ENCODE measurements around the gene KCNE2. TPM values are rescaled to one million over a fixed set of nuclear protein-coding genes. Genes with fewer than 3 reads are reported as not detected.
"Not testable (repeated sequence)": the region's sequence is repeated elsewhere in the genome, so short reads cannot be mapped to it uniquely, and the experiment has no call there.

The KCNE2 gene
- total and polyA plus RNA-seq, 4 donors = 0.57 TPM; not detected in 3

DNA sequence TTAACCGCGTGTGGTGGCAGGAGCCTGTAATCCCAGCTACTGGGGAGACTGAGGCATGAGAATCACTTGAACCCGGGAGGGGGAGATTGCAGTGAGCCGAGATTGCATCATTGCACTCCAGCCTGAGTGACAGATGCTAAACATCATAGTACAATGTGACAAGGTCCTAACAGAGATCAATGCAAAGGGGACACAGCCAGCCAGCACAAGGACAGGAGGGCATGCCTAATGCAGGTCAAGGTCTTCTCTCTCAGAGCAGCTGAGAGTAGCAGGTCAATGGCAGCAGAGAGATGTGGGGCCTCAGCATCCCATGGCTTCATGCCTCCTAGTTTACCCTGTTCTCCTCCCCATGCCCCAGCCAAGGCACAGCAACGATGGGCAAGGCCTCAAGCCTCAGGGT lies 8.5 kb downstream of the KCNE2 start:
- TF ChIP-seq HNF4A (conservative IDR thresholded peaks at IDR 0.05) (peak; percentile 59 to 77), YY1 (IDR thresholded peaks at IDR 0.05) (no peak), FOXA2 (IDR thresholded peaks at IDR 0.05) (no peak), RXRA (IDR thresholded peaks at IDR 0.05) (peak in 1 of 2 donors; percentile 32)
- Histone ChIP-seq H3K27me3 (ENCODE audit: control insufficient read depth in 4 of 4, insufficient read depth in 4 of 4, low read length in 3 of 4) (no peaks in the 10 kb centered on the region), H3K27ac (ENCODE audit: low read depth in 1 of 2, low read length in 2 of 2) (no peak overlapping the region), H3K9ac (ENCODE audit: low read depth in 1 of 2, low read length in 2 of 2) (no peak overlapping the region), H3K9me3 (ENCODE audit: control insufficient read depth in 4 of 4, low read length in 3 of 4) (no peaks in the 10 kb centered on the region), H3K4me1 (ENCODE audit: control insufficient read depth in 4 of 4, insufficient read depth in 4 of 4, low read length in 3 of 4) (peaks cover 0 to 2% (median 0%) of the 10 kb centered on the region in 4 donors), H3K4me3 (ENCODE audit: low read depth in 1 of 3, low read length in 3 of 3) (no peak overlapping the region), H3K36me3 (ENCODE audit: control insufficient read depth in 4 of 4, insufficient read depth in 3 of 4, low read depth in 1 of 4, low read length in 3 of 4) (no peaks in the 10 kb centered on the region)
- WGBS = 65% methylated on average over 5 of the region's 5 CpGs
- no peak for DNase-seq (ENCODE audit: low spot score)

DNA sequence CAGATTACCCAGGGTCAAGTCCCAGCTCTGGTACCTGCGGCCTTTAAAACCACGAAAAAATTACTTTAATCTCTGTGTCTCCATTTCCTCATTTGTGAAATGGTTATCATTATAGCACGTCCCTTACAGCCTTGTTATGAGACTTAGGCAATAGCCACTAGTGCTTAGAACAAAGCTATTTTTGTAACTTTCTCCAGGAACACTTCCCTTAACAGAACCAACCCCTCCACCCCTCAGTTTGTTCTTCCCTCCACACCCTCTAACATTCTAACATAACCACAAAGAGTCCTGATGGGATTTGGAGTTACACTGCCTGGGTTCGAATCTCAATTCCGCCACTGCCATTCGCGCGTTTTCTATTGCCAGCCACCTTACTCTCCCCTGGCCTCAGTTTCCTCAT lies 10.7 kb downstream of the KCNE2 start:
- DNase-seq (ENCODE audit: low spot score); H3K9ac ChIP-seq (ENCODE audit: low read depth in 1 of 2, low read length in 2 of 2): not testable (repeated sequence)
- WGBS = no CpG with 5 or more reads among the region's 8 CpGs

DNA sequence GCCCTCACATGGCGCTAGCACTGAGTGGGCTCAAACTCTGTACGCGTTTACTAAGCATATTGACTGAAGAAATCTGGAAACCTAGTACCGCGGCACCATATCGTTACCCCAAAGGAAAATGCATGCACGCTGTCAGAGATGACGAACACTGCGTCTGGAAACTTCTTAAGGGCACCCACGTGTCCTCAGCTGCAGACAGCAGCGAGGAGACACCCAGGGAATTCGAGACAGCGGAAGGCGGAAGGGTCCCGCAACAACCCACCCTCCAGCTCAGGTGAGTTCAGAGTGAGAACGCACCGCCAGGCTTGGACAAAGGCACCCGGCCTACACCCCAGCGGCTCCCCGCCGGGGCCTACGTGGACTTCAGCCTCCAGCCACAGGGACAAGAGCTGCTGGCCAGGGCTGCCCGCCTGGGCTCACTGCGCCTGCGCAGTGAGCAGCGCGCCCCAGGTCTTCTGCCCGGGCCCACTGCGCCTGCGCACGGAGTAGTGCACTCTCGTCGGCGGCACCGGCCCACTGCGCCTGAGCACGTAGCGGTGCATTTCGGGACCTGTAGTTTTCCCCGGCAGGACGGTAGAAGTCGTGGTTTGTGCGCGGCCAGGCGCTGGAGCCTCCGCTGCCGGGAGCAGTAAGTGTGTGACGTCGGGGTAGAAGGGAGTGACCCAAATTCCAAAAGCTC lies 11.3 kb downstream of the KCNE2 start, which contains the start of gene SMIM11:
Gene SMIM11 (plus strand): TSS at position 568 of the 679 bp plus-strand sequence. CDS start 3,998 bp downstream, outside the sequence.
- H3K27me3 ChIP-seq (ENCODE audit: control insufficient read depth in 4 of 4, insufficient read depth in 4 of 4, low read length in 3 of 4) = not testable (repeated sequence)
- no CpG with 5 or more reads among the region's 49 CpGs for WGBS

More for the DNA sequence above, 10.7 kb downstream of the KCNE2 start:
- H3K27ac ChIP-seq (ENCODE audit: low read depth in 1 of 2, low read length in 2 of 2); H3K27me3 ChIP-seq (ENCODE audit: control insufficient read depth in 4 of 4, insufficient read depth in 4 of 4, low read length in 3 of 4); H3K9me3 ChIP-seq (ENCODE audit: control insufficient read depth in 4 of 4, low read length in 3 of 4); H3K4me3 ChIP-seq (ENCODE audit: low read depth in 1 of 3, low read length in 3 of 3); H3K4me1 ChIP-seq (ENCODE audit: control insufficient read depth in 4 of 4, insufficient read depth in 4 of 4, low read length in 3 of 4); H3K36me3 ChIP-seq (ENCODE audit: control insufficient read depth in 4 of 4, insufficient read depth in 3 of 4, low read depth in 1 of 4, low read length in 3 of 4): not testable (repeated sequence)

DNA sequence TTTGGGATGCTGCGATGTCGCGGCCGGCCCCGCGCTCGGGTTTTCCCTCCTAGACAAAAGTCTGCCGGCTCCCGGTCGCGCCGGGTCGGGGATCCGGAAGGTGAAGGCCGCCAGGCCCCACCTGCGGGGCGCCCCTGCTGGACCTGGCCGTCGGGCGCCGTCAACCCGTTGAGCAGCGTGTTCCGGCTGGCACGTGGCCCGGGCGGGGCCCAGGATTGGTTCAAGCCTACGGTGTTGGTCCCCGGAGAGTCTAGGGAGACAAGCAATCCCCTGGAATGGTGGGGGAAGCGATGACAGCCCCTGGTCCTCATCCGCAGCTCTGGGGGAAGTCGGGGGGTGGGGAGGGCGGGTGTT lies 11.8 kb downstream of the KCNE2 start:
- H3K9ac ChIP-seq (ENCODE audit: low read depth in 1 of 2, low read length in 2 of 2); H3K27ac ChIP-seq (ENCODE audit: low read depth in 1 of 2, low read length in 2 of 2); DNase-seq (ENCODE audit: low spot score); H3K27me3 ChIP-seq (ENCODE audit: control insufficient read depth in 4 of 4, insufficient read depth in 4 of 4, low read length in 3 of 4); H3K4me3 ChIP-seq (ENCODE audit: low read depth in 1 of 3, low read length in 3 of 3); H3K4me1 ChIP-seq (ENCODE audit: control insufficient read depth in 4 of 4, insufficient read depth in 4 of 4, low read length in 3 of 4); H3K9me3 ChIP-seq (ENCODE audit: control insufficient read depth in 4 of 4, low read length in 3 of 4); H3K36me3 ChIP-seq (ENCODE audit: control insufficient read depth in 4 of 4, insufficient read depth in 3 of 4, low read depth in 1 of 4, low read length in 3 of 4): not testable (repeated sequence)
- WGBS = no CpG with 5 or more reads among the region's 33 CpGs

More for the DNA sequence above, 11.3 kb downstream of the KCNE2 start, which contains the start of gene SMIM11:
- not testable (repeated sequence) for DNase-seq (ENCODE audit: low spot score); H3K4me1 ChIP-seq (ENCODE audit: control insufficient read depth in 4 of 4, insufficient read depth in 4 of 4, low read length in 3 of 4); H3K36me3 ChIP-seq (ENCODE audit: control insufficient read depth in 4 of 4, insufficient read depth in 3 of 4, low read depth in 1 of 4, low read length in 3 of 4); H3K27ac ChIP-seq (ENCODE audit: low read depth in 1 of 2, low read length in 2 of 2); H3K9ac ChIP-seq (ENCODE audit: low read depth in 1 of 2, low read length in 2 of 2); H3K4me3 ChIP-seq (ENCODE audit: low read depth in 1 of 3, low read length in 3 of 3); H3K9me3 ChIP-seq (ENCODE audit: control insufficient read depth in 4 of 4, low read length in 3 of 4)

DNA sequence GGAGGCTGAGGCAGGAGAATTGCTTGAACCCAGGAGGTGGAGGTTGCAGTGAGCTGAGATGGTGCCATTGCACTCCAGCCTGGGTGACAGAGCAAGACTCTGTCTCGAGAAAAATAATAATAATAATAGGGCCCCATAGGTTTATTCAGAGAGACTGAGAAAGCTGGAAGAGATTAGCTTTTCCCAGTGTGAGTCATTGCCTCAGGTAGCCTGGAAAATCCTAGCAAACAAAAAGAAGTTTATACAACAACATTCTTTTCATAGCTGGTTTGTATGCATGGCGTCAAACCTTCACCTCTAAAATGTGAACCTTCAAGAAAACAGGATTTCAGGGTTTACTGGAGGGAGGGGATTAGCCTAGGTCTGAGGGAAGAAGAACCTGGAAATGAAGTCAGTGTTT lies 19.3 kb downstream of the KCNE2 start:
- not testable (repeated sequence) for H3K36me3 ChIP-seq (ENCODE audit: control insufficient read depth in 4 of 4, insufficient read depth in 3 of 4, low read depth in 1 of 4, low read length in 3 of 4); H3K9me3 ChIP-seq (ENCODE audit: control insufficient read depth in 4 of 4, low read length in 3 of 4); H3K27ac ChIP-seq (ENCODE audit: low read depth in 1 of 2, low read length in 2 of 2); H3K9ac ChIP-seq (ENCODE audit: low read depth in 1 of 2, low read length in 2 of 2); H3K4me1 ChIP-seq (ENCODE audit: control insufficient read depth in 4 of 4, insufficient read depth in 4 of 4, low read length in 3 of 4); H3K27me3 ChIP-seq (ENCODE audit: control insufficient read depth in 4 of 4, insufficient read depth in 4 of 4, low read length in 3 of 4); DNase-seq (ENCODE audit: low spot score); H3K4me3 ChIP-seq (ENCODE audit: low read depth in 1 of 3, low read length in 3 of 3)
- WGBS = no CpG with 5 or more reads among the region's 2 CpGs

DNA sequence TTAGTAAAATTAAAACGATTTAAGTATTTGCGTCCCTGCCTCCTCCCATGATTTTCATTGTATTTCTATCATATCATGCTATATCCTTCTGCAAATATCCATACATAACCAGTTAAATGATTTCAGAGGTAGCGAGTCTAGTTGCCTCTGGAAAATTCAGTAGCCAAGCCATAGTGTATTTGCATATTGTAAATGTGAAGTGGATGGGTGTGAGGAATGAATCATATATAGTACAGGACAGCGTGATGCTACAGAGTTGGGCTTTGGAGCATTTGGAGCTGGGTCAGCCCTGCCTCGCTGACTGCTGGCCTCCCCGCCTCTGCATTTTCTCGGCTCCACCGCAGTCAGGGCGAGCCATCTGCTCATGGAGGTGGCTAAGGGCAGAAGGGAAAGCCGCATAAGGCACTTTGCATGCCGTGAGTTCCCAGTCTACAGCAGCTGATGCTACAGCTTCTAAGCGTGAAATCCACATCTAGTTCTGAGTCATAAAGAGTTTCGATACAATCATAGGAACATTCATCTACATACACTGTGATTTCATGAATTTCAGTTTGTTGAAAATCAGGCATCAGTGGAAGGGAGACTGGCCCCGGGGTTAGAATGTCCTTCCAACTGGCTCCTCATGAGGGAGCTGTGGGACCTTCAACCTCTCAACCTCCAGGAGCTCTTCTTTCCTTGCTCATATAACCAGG lies 20.1 kb downstream of the KCNE2 start:
- H3K9me3 ChIP-seq (ENCODE audit: control insufficient read depth in 4 of 4, low read length in 3 of 4); H3K36me3 ChIP-seq (ENCODE audit: control insufficient read depth in 4 of 4, insufficient read depth in 3 of 4, low read depth in 1 of 4, low read length in 3 of 4); H3K9ac ChIP-seq (ENCODE audit: low read depth in 1 of 2, low read length in 2 of 2); H3K27me3 ChIP-seq (ENCODE audit: control insufficient read depth in 4 of 4, insufficient read depth in 4 of 4, low read length in 3 of 4); H3K4me3 ChIP-seq (ENCODE audit: low read depth in 1 of 3, low read length in 3 of 3); H3K4me1 ChIP-seq (ENCODE audit: control insufficient read depth in 4 of 4, insufficient read depth in 4 of 4, low read length in 3 of 4); DNase-seq (ENCODE audit: low spot score); H3K27ac ChIP-seq (ENCODE audit: low read depth in 1 of 2, low read length in 2 of 2): not testable (repeated sequence)
- WGBS = no CpG with 5 or more reads among the region's 14 CpGs

DNA sequence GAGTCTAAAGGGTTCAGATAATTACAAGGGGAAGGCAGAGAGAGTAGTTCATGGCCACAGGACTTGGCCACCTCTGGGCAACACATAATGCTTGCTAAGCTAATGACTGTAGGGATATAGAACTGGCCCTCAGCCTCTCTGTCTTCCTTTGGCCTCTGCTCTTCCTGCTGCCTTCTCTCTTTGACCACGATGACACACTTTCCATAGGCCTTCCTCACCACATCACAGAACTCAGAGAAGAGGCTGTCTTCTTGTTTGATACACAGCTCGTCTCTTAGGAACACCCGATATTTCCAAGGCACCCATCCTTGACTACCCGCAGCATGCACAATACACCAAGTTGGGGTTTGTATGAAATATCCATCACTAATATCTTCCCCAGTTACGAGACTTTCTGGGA lies 36.7 kb downstream of the KCNE2 start:
- H3K4me3 ChIP-seq (ENCODE audit: low read depth in 1 of 3, low read length in 3 of 3); H3K27ac ChIP-seq (ENCODE audit: low read depth in 1 of 2, low read length in 2 of 2); H3K9me3 ChIP-seq (ENCODE audit: control insufficient read depth in 4 of 4, low read length in 3 of 4); H3K9ac ChIP-seq (ENCODE audit: low read depth in 1 of 2, low read length in 2 of 2); DNase-seq (ENCODE audit: low spot score); H3K36me3 ChIP-seq (ENCODE audit: control insufficient read depth in 4 of 4, insufficient read depth in 3 of 4, low read depth in 1 of 4, low read length in 3 of 4); H3K27me3 ChIP-seq (ENCODE audit: control insufficient read depth in 4 of 4, insufficient read depth in 4 of 4, low read length in 3 of 4); H3K4me1 ChIP-seq (ENCODE audit: control insufficient read depth in 4 of 4, insufficient read depth in 4 of 4, low read length in 3 of 4): not testable (repeated sequence)
- WGBS = no CpG with 5 or more reads among the region's 5 CpGs

DNA sequence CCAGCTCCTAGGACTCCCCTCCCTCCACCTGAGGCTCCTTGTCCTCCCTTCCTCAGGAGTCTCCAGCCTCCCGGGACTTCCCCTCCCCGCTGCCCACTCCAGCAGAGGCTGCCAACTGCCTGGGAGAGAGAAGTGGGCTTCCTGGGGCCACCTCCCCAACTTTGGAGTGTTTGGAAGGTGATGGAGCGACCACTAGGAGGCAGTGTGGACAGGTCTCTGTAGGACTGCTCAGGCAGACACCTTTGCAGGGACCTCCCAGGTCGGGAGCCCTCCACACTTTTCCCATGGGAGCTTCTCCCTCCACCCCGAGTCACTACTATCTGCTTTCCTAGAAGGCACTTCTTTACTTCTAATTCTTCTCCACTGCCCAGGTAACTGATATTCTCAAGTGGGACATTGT lies 40.9 kb downstream of the KCNE2 start:
- H3K27ac ChIP-seq (ENCODE audit: low read depth in 1 of 2, low read length in 2 of 2); DNase-seq (ENCODE audit: low spot score); H3K4me1 ChIP-seq (ENCODE audit: control insufficient read depth in 4 of 4, insufficient read depth in 4 of 4, low read length in 3 of 4); H3K27me3 ChIP-seq (ENCODE audit: control insufficient read depth in 4 of 4, insufficient read depth in 4 of 4, low read length in 3 of 4); H3K4me3 ChIP-seq (ENCODE audit: low read depth in 1 of 3, low read length in 3 of 3); H3K36me3 ChIP-seq (ENCODE audit: control insufficient read depth in 4 of 4, insufficient read depth in 3 of 4, low read depth in 1 of 4, low read length in 3 of 4); H3K9ac ChIP-seq (ENCODE audit: low read depth in 1 of 2, low read length in 2 of 2); H3K9me3 ChIP-seq (ENCODE audit: control insufficient read depth in 4 of 4, low read length in 3 of 4): not testable (repeated sequence)
- WGBS = no CpG with 5 or more reads among the region's 5 CpGs
